Activated CD8-positive, alpha-beta memory T cell treated with anti-CD3 and anti-CD28 coated beads for 24 hours (primary cell): ENCODE results near the gene CCDC112.
"Not testable (repeated sequence)": the region's sequence is repeated elsewhere in the genome, so short reads cannot be mapped to it uniquely, and the experiment has no call there.

Source experiments
- DNase-seq: peaks from one replicate; pipeline ENCODE4 v3.0.0-alpha.2; 2020

The CCDC112 gene

DNA sequence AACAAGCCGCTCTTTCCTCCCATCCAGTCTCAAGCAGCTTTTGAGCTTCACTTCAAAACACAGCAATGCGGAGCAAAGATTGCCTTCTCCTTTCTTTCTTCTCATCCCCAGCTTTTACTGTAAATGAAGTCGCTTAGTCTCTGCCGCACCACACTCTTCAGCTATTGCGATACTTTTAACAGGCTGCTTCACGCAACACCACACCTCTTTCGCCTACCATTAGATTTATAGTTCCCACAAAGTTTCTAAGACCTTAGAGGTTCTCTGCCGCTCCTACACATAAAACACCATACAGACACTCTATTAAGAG lies 34.5 kb downstream of the CCDC112 start:
- no peak for DNase-seq

- DNase-seq, result no peak
These were observed 36.2 kb downstream of the CCDC112 start for GRCh38 chr5:115260248-115260647.

DNA sequence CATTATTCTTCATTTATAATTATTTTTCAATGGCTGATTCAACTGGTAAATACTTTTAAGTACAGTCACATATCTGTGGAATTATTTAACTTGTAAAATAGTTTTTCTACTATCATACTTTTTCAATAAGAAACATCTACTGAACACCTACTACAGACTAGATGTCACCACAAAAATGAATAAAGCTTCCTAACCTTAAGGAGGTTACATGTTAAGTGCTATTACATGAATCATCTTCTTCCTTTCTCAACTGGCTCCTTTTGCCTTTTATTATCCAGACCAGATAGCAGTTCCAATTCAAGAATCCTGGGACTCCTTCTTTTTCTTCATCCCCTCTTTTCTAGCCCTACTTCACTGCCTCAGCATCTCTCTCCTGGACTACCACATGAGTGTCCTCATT lies 38.5 kb downstream of the CCDC112 start:
- no peak for DNase-seq

- not testable (repeated sequence) for DNase-seq
These were observed 47.1 kb downstream of the CCDC112 start for GRCh38 chr5:115249379-115249778.

DNA sequence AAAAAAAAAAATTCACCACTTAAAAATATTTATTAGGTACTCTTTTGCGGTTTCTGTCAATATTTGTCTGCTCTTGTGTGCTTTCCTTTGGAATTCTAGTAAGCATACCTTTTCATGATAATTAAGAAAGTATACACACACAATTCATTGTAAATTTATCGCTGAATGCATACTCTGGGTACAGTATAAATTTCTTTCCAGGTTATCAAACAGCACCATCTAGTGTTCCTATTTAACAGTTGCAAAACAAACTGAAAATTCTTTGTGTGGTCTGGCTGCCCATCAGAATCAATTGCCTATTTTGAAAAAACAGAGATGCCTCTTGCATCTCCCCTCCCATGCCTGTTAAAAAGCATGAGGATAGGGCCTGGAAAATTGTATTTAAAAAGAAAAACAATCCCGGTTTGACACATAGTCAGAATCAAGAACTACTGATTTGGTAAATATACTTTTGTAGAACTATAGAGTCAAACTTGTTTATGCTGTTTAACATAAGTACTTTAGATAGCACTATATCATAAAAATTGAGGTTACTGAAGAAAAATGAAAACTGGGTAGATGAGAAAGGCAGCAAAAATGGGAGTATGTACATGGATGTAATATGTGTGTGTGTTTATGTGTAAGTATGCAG lies 50.0 kb downstream of the CCDC112 start:
- no peak for DNase-seq

DNA sequence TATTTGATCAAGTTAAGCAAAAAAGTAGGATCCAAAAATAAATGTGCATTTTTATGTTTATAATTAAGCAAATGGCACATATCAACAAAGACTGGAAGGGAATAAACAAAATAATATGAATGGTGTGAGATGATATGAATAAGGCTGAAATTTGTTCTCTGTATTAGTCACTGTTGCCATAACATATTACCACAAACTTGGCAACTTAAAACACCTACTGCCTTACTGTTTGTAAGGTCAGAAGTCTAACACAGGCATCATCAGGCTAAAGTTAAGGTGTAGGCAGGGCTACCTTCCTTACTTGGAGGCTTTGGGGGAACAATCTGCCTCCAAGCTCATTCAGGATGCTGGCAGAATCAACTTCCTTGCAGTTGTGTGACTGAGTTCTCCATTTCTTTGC lies 53.0 kb downstream of the CCDC112 start:
- DNase-seq, result no peak

DNA sequence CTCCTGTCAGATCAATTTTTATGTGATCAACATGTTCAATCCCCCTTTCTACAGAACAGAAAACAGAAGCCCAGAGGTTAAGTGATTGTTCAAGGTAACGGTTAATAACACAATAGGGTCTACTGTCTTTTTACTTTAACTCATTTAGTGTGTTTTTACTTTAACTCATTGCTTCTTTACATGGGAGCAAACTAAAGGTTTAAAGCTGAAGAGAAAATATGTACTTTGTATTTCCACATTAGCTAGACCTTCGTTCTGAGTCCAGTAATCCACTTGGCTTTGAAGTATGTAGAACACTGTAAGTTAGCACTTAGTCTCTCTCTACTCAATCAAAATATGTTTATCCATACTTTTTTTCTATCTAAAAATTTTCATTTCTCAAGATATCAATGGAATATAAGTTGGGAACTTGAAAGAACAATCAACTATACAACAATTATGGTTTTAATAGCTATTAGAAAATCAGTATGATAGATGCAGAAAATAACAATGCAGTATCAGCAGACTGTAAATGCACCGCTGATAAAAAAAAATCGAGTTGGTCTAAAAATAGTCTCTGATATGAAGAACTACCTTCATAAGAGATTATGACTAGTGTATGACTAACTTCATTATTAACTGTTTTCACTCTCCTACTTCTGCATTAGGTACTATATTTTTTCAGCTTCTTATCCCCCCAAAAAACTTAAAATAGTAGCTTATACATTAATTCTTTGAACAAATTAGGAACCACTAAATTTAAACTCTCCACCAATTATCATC lies 54.4 kb downstream of the CCDC112 start:
- DNase-seq, result no peak

GRCh38 chr5:115237066-115237465 lies 59.4 kb downstream of the CCDC112 start:
- no peak for DNase-seq

- DNase-seq, result no peak
These were observed 59.9 kb downstream of the CCDC112 start for GRCh38 chr5:115236599-115236998.

DNA sequence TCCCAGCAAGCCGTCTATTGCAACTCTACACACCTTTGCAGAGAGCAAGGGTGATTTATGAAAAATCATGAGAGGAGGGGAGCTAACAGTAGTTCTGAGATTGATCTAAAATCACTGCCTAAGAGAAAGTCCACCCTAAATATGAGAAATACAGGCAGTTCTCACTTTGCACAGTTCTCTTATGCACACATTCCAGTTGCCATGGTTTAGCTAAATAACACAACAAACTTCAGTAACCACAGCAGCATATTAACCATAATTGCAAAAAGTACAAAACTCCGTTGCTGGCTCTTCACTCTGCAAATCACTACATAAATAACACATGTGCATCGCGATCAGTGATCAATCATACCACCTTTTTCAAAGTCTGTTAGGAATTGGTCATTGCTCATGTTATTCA lies 64.9 kb downstream of the CCDC112 start:
- no peak for DNase-seq

DNA sequence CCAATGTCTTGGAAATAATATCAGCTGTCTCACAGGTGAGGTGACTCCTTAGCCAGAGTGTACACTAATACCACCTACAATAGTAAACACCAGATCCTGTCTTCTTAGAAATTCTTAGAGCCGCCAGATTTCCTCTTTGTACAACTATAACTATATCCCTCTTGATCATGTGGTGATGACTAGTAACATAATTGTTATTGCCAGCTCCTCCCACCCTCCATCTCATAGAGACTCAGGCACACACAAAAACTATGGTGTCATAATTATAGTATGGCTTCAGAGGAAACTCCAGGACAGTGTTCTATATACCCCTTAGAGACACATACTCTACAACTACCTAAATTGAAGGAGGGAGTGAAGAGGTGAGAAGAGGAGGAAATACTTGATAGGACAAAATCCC lies 66.8 kb downstream of the CCDC112 start:
- no peak for DNase-seq

- no peak for DNase-seq
These were observed 69.2 kb downstream of the CCDC112 start for GRCh38 chr5:115227281-115227680.
